Choroid plexus epithelial cell (primary cell): ENCODE measurements around the gene RPL18A.

Experiments used
- DNase-seq: peaks from one replicate; pipeline ENCODE4 v3.0.0-alpha.2; 2010; ENCODE audit warnings: low read depth
- H3K4me3 ChIP-seq: 2 replicates; pipeline ENCODE4 v1.5.1; 2011; ENCODE audit warnings: low read depth, mild to moderate bottlenecking, control low read depth, low read length, moderate library complexity
- CTCF ChIP-seq: conservative IDR thresholded peaks from 2 replicates; pipeline ENCODE4 v1.5.1; 2011; ENCODE audit warnings: low read depth, mild to moderate bottlenecking, control low read depth, inconsistent platforms, low read length, moderate library complexity

The RPL18A gene

GRCh38 chr19:17862711-17863519 lies 3.2 kb downstream of the RPL18A start:
- no peak for DNase-seq
- H3K4me3 ChIP-seq = no peak overlapping the region
- TF ChIP-seq CTCF = no peak

GRCh38 chr19:17863520-17864182 lies 3.9 kb downstream of the RPL18A start:
- no peak for DNase-seq
- no peak overlapping the region for H3K4me3 ChIP-seq
- no peak for TF ChIP-seq CTCF

- TF ChIP-seq CTCF = no peak
- DNase-seq = no peak
- no peak overlapping the region for H3K4me3 ChIP-seq
These were observed 5.9 kb downstream of the RPL18A start for GRCh38 chr19:17865364-17866311.

GRCh38 chr19:17866312-17866963 lies 6.7 kb downstream of the RPL18A start:
- DNase-seq = no peak
- H3K4me3 ChIP-seq = no peak overlapping the region
- TF ChIP-seq CTCF = no peak

- TF ChIP-seq CTCF = no peak
- no peak overlapping the region for H3K4me3 ChIP-seq
- DNase-seq = no peak
These were observed 7.3 kb downstream of the RPL18A start for GRCh38 chr19:17866964-17867486.

GRCh38 chr19:17868669-17869068 lies 9.0 kb downstream of the RPL18A start:
- H3K4me3 ChIP-seq = no peak overlapping the region
- no peak for DNase-seq
- TF ChIP-seq CTCF = no peak
